Measurements from ENCODE around the gene OPTC. TPM values are rescaled to one million over a fixed set of nuclear protein-coding genes. Genes with fewer than 3 reads are reported as not detected.

Gene OPTC
- polyA plus RNA-seq, 1 donor = not detected

- no peak for DNase-seq
Observed at GRCh38 chr1:203491664-203492063, 2.3 kb upstream of the OPTC start.

- DNase-seq = no peak
Observed at GRCh38 chr1:203492082-203492747, 1.7 kb upstream of the OPTC start.

GRCh38 chr1:203492748-203493130, 1.2 kb upstream of the OPTC start:
- no peak for DNase-seq

DNA sequence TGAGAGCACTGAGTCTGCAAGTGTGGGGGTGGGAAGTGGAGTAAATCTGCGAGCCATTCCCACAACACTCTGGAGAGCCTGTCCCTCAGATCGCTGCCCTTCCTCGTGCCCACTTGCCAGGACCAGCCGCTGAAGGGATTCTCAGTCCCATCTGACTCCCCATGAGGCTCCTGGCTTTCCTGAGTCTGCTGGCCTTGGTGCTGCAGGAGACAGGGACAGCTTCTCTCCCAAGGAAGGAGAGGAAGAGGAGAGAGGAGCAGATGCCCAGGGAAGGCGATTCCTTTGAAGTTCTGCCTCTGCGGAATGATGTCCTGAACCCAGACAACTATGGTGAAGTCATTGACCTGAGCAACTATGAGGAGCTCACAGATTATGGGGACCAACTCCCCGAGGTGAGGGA, 1.9 kb downstream of the OPTC start:
- DNase-seq = no peak

- no peak for DNase-seq
Observed at GRCh38 chr1:203497269-203497777, 3.4 kb downstream of the OPTC start.

- no peak for DNase-seq
Observed at GRCh38 chr1:203499643-203500278, 5.8 kb downstream of the OPTC start.

DNA sequence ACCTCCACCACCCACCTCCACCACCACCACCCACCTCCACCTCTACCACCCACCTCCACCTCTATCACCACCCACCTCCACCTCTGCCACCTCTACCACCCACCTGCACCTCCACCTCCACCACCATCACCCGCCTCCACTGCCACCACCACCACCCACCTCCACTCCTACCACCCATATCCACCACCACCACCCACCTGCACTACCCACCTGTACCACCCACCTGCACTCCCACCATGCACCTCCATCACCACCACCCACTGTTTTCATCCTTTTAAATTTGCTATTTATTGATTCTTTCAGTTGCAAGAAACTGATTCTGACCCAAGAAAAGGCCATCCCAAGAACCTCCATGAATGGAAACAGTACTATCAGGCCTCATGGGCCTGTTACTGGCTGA, 6.3 kb downstream of the OPTC start:
- no peak for DNase-seq

GRCh38 chr1:203503836-203504235, 9.9 kb downstream of the OPTC start:
- DNase-seq = no peak

GRCh38 chr1:203504400-203505250, 10.7 kb downstream of the OPTC start:
- peak; percentile 82 for DNase-seq

- DNase-seq = no peak
Observed at GRCh38 chr1:203505526-203506204, 11.7 kb downstream of the OPTC start.

DNA sequence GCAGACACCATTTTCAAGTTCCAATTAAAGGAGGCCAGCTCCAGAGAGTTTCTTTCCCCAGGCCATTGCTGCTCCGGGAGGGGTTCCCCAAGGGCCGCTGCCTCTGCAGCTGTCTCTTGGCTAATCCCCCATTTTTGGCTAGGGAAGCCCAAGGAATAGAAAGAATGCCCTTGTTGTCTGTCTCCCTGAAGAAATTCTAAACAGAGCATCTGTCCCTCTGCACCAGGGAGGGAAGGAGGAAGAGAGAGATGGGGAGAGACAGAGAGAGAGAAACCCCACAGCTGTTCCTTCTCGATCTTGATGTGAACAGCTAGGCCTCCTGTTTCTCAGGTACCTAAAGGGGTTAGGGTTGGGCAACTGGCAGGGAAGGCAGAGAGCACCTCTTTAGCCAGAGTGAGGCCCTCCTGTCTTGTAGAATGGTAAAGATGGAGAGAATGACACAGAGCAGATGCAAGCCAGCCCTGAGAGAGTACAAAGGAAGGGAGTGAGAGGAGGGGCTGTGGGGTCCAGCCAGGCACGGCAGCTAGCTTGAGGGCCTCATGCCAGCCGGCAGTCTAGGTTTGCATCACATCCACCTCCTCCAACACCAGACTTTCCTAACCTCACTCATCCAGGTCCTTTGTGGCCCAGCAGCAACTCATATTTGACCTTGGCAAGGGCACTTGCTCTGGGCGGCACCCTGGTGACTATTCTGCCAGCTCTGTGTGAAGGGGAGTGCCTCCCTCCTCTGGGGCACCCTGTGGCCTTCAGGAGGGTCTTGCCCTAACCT, 13.1 kb downstream of the OPTC start:
- no peak for DNase-seq

GRCh38 chr1:203507759-203508158, 13.8 kb downstream of the OPTC start:
- DNase-seq = no peak

DNA sequence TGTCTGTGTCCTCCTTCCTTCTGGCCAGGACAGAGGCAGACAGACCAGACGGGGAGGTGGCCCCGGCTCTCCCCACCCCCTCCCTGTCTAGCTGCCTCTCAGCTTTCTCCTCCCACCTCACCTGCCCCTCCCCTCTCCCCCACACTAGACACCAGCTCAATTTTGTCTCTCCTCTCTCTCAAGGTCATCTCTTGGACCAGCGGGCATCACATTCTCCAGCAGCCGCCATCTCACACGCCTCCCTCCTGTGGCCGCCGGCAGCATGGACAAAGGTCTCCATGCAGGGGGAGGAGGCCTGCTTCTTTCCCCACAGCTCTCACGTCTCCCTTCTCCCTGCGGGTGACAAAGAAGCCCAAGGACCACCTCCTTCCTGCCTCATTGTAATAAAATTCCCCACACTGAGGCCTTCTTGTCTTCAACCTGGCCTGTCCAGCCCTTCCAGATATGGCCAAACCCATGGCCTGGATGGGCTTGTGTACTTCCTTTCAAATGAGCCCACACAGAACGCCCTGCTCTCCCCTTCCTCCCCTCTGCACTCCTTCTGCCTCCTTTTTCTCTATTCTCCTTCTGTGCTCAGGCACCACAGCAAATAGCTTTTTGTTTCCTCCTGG, 14.6 kb downstream of the OPTC start:
- DNase-seq = no peak

- DNase-seq = no peak
Observed at GRCh38 chr1:203509135-203509534, 15.2 kb downstream of the OPTC start.

DNA sequence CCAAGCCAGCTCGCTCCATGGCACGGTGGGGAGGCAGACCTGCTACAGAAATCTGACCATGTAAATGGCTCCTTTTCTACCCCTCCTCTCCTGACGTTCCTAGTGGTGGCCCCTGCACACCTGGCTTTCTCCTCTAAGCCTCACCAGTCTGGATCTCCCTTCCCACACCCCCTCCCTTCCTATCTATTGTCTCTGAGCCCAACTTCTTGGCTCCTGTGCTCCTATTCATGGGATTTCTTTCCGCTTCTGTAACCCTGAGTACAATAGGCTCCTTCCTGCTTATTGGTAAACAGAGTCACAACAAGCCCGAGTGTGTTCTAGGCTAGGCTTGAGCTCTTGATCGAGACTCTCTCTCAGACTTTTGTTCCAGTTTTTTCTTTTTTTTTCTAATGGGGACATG, 17.6 kb downstream of the OPTC start:
- DNase-seq = no peak

DNA sequence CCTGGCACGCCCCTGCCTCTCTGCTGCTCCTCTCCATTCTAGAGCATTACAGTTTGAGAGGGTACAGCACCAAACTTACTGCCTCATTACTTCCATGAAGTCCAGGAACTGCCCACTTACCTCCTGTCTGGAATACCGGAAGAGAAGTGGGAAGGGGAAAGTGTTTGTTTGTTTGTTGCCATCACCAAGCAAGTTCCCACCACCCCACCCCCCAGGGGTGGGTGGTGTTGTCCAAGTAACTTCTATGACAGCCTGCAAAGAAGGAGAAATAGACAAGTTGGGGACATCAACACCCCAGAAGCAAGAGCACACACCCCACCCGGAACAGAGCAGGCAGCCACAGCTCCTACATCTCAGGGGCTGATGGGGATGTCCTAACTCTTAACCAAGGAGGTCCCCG, 18.0 kb downstream of the OPTC start:
- no peak for DNase-seq

GRCh38 chr1:203512517-203512847, 18.5 kb downstream of the OPTC start:
- no peak for DNase-seq

DNA sequence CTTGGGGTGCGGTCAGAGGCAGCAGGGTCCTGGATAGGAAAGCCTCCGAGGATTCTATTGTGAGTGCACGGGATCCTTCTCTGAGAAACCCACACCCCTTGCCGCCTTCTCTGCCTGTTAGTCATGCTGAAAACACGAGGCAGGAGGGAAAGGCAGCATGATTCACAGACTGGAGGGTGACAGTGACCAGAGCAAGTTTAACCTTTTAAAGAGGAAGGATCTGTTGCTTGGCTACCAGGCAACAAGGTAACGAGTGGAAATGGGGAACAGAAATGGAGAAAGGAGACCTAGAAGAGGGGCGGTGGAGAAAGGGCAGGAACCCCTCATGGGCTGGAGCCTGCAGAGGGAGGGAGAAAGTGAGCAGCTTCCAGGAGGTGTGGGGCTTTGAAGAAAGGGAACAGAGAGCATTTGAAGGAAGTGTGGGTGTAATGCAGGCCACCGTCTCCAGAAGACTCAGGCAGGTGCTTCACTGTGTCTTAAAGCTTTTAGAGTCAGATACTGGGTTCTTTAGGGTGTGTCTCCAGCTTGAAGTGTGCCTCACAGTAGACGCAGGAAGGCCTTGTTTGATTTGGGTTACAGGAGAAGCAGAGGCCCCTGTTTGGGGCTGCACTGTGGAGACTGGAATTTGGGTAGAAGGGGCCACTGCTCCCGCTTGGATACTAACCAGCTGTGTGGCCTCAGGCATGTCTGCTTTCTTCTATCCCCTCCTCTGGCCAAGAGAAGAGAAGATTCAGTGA, 19.1 kb downstream of the OPTC start:
- no peak for DNase-seq

DNA sequence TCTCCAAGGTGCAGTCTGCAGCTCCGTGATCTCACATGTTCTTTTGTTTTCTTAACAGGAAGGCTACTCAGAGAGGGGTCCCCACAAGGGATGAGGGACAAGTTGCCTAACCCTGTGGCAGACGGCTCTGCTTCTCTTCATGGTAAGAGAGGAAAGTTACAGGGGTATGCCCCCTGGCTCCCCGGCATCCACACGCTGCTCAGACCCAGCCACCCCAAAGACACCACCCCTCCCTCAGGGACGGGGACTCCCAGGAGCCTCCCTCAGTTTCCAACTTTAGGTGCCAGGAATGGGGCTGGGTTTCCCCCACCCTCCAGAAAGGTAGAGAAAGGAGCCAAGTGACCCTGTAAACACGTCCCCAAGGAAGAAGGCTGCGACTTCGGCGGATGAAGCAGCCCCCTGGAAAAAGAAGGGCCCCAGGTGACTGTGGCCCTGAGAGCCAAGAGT, 19.7 kb downstream of the OPTC start:
- DNase-seq = no peak

GRCh38 chr1:203516184-203516583, 22.2 kb downstream of the OPTC start:
- no peak for DNase-seq

GRCh38 chr1:203516906-203517305, 23.0 kb downstream of the OPTC start:
- DNase-seq = no peak

Measured in left kidney (tissue), 2 donors.